Measurements from ENCODE around the gene PLEKHG5. TPM values are rescaled to one million over a fixed set of nuclear protein-coding genes. Genes with fewer than 3 reads are reported as not detected.

PLEKHG5 gene
- polyA plus RNA-seq, 1 experiment, result 4.2 TPM

DNA sequence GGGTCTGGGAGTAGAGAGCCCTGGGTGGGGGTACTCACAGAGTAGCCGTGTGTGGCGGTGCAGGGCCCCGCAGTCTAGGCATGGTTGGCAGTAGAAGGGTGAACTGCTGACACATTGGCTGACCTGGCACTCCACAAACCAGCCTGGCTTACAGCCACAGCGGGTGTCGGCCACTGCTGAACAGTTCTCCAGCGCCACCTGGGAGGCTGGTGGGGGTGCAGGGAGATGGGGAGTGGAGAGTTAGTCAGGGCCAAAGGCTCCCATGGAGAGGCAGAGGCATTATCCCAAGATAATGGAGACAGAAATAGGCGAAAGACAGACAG lies 27.0 kb downstream of the PLEKHG5 start:
- H3K27me3 ChIP-seq (ENCODE audit: control insufficient read depth, insufficient read depth, low read length), result peaks cover 10% of the 10 kb centered on the region
- POLR2A ChIA-PET, result interaction anchor here (0.6 kb wide), 1 partner anchor 22 kb away, joined by 4 read pairs; no protein-coding TSS in a partner anchor

DNA sequence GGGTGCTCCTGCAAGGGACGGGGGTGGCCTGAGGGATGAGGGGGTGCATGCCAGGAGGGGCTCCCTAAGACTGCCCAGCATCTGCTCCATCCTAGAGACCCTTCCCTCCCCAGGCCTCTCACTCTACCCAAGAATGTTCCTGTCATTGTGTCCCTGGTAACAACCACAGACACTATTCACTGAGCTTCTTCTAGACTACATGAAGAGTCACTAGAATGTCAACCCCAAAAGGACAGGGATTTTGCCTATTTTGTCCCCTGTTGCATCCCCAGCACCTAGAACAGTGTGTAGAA lies 28.4 kb downstream of the PLEKHG5 start:
- DNase-seq (ENCODE audit: low read depth, low spot score), result no peak
- CTCF ChIA-PET, result interaction anchor here (1.0 to 1.2 kb wide), 3 partner anchors 12 to 184 kb away, joined by 3 to 4 read pairs (median 3); no protein-coding TSS in a partner anchor
- POLR2A ChIA-PET, result no interaction called here
- Histone ChIP-seq H3K4me3 (ENCODE audit: low read depth, low read length) (no peak overlapping the region), H3K9me3 (ENCODE audit: control insufficient read depth, insufficient read depth, low read length) (peaks cover 10% of the 10 kb centered on the region; the same call in 1 of the 2 replicates), H3K27ac (ENCODE audit: low read depth, low read length) (no peak overlapping the region), H3K27me3 (ENCODE audit: control insufficient read depth, insufficient read depth, low read length) (peaks cover 11% of the 10 kb centered on the region)
- TF ChIP-seq CTCF (IDR thresholded peaks at IDR 0.05; ENCODE audit: low read depth, low read length), result no peak

More for the DNA sequence above, 27.0 kb downstream of the PLEKHG5 start:
- H3K4me3 ChIP-seq (ENCODE audit: low read depth, low read length), result no peak overlapping the region
- H3K9me3 ChIP-seq (ENCODE audit: control insufficient read depth, insufficient read depth, low read length), result peaks cover 10% of the 10 kb centered on the region; the same call in 1 of the 2 replicates
- H3K27ac ChIP-seq (ENCODE audit: low read depth, low read length), result no peak overlapping the region
- DNase-seq (ENCODE audit: low read depth, low spot score), result no peak
- no peak for TF ChIP-seq CTCF (IDR thresholded peaks at IDR 0.05; ENCODE audit: low read depth, low read length)
- CTCF ChIA-PET, result interaction anchor here (0.6 to 1.7 kb wide), 2 partner anchors 27 to 1517 kb away, joined by 3 to 8 read pairs; no protein-coding TSS in a partner anchor

- TF ChIP-seq CTCF (IDR thresholded peaks at IDR 0.05; ENCODE audit: low read depth, low read length), result no peak
- CTCF ChIA-PET, result interaction anchor here (1.0 to 1.2 kb wide), 3 partner anchors 12 to 184 kb away, joined by 3 to 4 read pairs (median 3); no protein-coding TSS in a partner anchor
- no peak for DNase-seq (ENCODE audit: low read depth, low spot score)
- Histone ChIP-seq H3K4me3 (ENCODE audit: low read depth, low read length) (no peak overlapping the region), H3K27me3 (ENCODE audit: control insufficient read depth, insufficient read depth, low read length) (peaks cover 11% of the 10 kb centered on the region), H3K9me3 (ENCODE audit: control insufficient read depth, insufficient read depth, low read length) (peaks cover 10% of the 10 kb centered on the region; the same call in 1 of the 2 replicates), H3K27ac (ENCODE audit: low read depth, low read length) (no peak overlapping the region)
- POLR2A ChIA-PET, result no interaction called here
These were observed 28.9 kb downstream of the PLEKHG5 start for GRCh38 chr1:6462412-6463119.

DNA sequence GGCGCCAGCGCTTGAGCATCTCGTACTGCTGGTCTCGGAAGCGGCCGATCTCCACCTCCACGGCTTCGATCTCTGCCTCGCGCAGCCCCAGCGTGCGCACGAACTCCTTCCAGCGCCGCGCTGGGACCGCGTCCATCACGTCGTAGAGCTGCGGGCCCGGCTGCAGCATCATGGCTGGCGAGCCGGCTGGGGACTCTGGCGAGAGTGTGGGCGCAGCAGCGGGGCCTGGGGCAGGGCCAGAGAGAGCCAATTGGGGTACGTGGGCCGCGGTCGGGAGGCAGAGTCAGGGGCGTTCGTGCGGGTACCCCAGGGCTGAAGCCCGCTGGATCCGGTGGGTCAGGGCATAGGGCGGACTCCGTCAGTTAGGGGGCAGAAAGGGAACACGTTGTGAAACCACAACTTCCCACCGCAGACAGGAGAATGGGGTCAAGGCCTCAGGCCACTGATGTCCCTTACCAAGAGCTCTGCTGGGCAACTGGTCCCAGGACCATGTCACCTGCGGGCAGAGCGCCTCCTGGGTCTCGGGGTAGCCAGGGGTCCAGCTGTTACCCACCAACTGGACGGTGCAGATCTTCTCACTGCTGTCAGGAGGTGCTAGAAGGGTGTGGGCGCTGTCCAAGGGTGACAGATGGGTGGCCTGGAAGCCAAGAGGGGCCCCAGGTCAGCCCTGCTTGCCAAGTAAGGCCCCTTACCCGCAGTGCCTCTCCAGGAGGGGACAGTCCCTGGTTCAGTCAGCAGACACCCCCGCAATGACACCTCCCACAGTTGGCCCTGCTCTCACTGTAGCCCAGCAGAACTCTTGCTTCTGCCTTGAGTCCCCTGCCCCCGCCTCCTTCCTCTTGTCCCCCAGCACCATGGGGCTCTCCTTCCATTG lies 29.7 kb downstream of the PLEKHG5 start:
- H3K4me3 ChIP-seq (ENCODE audit: low read depth, low read length), result no peak overlapping the region
- TF ChIP-seq CTCF (IDR thresholded peaks at IDR 0.05; ENCODE audit: low read depth, low read length), result no peak
- H3K27ac ChIP-seq (ENCODE audit: low read depth, low read length), result no peak overlapping the region
- CTCF ChIA-PET, result interaction anchor here (1.0 to 1.2 kb wide), 3 partner anchors 13 to 185 kb away, joined by 3 to 4 read pairs (median 3); no protein-coding TSS in a partner anchor
- no peak for DNase-seq (ENCODE audit: low read depth, low spot score)
- H3K9me3 ChIP-seq (ENCODE audit: control insufficient read depth, insufficient read depth, low read length), result peaks cover 10% of the 10 kb centered on the region; the same call in 1 of the 2 replicates
- POLR2A ChIA-PET, result no interaction called here
- peaks cover 14% of the 10 kb centered on the region for H3K27me3 ChIP-seq (ENCODE audit: control insufficient read depth, insufficient read depth, low read length)
